ENCODE results near the gene SSTR5.
"Not testable (repeated sequence)": the region's sequence is repeated elsewhere in the genome, so short reads cannot be mapped to it uniquely, and the experiment has no call there.

The SSTR5 gene

DNA sequence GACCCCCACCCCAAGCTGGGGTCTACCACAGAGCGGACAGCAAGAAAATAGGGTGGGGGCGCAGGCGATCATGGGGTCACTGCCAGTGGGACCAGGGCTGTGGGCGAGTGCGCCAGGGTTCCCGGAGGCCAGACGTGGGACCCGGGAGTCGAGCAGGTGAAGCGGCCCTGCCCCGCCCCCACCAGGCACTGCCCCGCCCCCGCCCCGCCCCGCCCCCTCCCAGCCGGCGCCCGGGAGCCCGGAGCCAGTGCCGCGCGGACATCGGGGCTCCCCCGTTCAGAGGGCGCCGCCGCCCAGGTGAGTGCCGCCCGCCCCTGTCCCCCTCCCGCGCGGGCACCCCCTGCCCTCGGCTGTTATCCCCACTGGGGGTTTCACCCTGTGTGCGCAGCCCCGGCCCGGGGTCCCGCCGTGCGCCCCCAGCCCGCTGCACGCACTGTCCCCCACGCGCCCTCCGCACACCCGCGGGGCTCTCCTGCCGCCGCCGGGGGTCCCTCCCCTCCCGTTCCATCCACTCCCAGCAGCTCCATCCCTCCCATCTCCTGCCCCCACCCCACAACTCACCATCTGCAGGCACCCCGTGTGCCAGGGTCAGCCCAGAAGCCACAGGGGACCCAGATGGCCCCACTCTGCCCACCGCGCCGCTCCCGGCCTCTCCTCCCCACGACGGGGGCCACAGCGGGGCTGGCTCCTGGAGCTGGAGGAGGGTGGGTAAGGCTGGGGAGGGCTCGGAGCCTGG lies at the start of gene SSTR5:
TSS of gene SSTR5 (plus strand) at position 222 of the 736 bp plus-strand sequence. CDS start 6,122 bp downstream, outside the sequence.
- no peak for DNase-seq

DNA sequence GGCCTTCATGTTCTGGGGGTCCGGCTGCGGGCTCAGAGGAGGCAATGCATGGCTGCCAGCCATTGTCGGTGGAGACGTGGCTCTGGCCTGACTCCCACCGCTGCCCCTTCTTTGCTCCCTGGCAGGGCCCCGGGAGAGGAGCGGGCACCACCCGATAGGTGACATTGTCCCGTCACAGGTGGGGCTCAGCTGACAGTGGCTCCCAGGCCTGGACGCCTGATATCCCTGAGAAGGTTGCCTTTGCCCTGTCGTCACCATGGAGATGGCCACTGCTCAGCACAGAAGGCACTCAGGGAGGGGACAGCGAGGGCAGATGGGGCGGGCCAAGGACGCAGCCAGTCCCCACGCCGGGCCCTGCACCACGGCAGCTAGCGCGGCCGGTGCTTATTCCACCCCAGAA lies 48.4 kb upstream of the SSTR5 start:
- no peak for DNase-seq

DNA sequence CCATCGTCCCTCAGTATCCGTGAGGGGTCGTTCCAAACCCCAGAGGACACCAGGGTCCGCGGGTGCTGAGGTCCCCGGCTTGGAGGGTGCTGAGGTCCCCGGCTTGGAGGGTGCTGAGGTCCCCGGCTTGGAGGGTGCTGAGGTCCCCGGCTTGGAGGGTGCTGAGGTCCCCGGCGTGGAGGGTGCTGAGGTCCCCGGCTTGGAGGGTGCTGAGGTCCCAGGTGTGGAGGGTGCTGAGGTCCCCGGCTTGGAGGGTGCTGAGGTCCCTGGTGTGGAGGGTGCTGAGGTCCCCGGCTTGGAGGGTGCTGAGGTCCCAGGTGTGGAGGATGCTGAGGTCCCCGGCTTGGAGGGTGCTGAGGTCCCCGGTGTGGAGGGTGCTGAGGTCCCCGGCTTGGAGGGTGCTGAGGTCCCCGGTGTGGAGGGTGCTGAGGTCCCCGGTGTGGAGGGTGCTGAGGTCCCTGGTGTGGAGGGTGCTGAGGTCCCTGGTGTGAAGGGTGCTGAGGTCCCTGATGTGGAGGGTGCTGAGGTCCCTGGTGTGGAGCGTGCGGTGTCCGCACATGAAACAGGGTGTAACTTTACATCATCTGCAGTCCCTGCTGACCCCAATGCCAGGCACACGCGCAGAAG lies 47.3 kb upstream of the SSTR5 start:
- not testable (repeated sequence) for DNase-seq

DNA sequence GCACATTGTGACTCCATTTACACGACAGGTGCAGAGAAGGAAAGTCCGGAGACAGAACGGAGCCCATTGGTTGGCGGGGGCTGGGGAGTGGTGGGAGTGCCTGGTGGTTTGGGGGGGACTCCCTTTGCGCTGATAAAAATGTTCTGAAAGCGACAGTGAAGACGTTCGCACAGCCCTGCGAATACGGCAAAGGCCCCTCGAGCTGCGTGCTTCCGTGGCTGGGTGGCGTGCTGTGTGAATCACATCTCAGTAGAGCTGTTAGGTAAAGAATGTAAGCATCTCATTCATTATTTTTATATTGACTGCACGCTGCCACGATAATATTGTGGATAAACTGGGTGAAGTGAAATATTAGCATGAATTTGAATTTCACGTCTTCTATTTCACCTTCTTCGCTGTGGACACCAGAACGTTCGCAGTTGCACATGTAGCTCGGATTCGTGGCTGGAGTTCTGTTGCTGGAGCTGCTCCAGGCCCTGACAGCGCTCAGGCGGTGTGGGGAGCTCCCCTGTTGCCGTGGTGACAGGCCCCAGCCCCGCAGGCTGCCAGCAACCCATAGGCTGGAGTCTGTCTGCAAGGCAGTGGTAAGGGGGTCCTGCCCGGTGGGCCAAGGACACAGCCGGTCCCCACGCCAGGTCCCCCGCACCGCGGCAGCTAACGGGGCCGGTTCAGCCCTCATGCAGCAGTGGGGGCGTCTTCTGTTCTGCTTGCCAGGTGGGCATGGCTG lies 46.3 kb upstream of the SSTR5 start:
- no peak for DNase-seq

DNA sequence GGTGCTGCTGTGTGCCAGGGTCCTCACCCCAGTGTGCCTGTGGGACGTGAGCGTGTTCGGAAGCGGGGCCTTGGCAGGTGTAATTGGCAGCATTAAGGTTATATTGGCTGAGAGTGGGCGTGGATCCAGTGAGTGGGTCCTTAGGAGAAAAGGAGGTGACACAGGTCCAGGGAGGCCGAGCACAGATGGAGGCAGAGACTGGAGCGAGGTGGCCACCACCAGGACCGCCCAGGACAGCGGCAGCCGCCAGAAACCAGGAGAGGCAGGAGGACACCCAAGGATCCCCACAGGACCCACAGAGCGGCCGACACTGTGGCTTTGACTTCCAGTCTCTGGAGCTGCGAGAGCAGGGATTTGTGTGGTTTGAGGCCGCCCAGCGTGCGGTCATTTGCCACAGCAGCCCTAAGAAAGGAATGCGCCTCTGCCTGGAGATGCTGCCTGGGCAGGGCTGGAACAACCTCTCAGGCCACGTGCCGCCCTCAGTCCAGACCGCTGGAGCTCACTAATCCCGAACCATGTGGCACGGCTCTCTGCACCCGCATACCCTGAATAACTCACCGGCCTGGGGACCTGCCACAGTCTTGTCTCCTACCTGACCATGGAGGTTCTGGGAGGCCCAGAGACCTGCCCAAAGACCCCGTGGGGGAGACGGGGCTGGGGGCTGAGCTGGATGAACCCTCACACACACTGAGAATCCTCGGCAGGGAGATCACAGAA lies 45.6 kb upstream of the SSTR5 start:
- no peak for DNase-seq

DNA sequence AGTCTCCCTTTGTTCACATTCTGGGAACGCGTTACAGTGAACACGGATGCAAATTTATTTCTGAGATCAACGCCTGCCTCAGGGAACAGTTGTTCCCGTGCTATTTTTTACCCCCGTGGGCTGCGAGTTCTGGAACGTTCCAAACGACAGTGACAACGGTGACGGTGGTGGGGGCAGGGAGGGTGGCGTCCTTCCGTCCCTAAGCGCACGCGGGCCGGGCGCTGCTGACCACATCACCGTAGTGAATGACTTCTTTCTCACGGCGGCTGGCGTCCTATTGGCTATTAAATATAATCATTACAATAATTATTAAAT lies 45.1 kb upstream of the SSTR5 start:
- no peak for DNase-seq

DNA sequence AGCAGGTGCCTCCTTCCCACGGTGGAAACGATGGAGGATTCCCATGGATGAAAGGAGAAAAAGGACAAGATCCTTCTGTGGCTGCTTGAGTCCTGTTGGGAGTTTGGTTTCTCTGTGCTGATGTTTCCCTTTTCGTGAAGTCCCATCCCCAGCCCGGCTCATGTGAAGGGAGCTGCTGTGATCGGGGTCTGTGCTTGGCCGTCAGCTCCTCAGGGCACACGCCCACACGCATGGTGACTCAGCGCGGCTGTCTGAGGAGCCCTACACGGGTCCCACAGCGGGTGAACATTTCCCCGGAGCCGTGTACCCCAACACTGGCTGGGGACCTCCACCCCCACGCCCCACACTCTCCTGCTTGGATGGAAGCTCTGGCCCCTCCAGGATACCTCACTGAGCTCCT lies 44.5 kb upstream of the SSTR5 start:
- DNase-seq = no peak

DNA sequence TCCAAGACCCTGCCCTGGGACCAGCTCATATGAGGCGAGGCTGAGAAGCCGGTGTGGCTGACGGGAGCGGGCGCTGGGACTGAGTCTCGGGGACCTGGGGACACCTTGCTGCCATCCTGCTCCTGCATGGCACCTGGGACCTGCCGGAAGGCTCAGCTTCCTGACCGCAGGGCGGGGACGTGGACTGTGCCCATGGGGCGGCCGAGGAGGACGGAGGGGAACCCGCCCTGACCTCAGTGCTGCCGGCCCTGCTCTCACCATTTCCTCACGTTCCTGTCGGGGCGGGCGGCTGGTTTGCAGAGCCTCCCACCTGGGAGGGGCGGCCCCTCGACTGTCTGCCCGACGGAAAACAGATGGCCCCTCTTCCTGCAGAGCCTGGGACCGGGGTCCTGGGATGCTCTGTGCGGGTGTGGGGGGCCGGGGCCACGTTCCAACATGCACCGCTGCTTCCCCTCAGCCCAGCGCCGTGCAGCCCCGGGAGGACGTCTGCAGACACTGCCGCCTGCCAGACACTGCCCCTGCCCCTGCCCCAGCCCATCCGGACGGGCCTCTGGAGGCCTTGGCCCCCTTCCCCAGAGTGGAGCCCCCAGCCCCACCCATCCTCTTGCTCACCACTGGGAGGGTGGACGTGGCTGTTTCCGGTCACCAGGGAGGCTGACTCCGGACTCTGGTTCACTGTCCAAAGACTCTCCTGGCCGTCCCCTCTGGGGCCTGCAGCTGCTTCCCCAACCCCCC lies 43.9 kb upstream of the SSTR5 start:
- no peak for DNase-seq

DNA sequence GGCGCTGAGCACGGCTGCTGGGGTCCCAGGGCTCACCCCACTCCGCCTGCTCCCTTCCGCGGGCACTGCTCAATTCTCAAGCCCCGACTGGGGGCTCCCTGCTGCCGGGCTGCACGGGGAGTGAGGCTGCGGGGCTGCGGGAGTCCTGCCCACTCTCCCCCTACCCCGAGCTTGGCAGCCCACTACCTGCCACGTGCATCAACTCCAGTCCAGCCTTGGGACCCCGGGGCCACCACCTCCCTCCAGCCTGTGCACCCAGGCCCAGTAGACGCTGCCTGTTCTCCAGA lies 43.3 kb upstream of the SSTR5 start:
- no peak for DNase-seq

DNA sequence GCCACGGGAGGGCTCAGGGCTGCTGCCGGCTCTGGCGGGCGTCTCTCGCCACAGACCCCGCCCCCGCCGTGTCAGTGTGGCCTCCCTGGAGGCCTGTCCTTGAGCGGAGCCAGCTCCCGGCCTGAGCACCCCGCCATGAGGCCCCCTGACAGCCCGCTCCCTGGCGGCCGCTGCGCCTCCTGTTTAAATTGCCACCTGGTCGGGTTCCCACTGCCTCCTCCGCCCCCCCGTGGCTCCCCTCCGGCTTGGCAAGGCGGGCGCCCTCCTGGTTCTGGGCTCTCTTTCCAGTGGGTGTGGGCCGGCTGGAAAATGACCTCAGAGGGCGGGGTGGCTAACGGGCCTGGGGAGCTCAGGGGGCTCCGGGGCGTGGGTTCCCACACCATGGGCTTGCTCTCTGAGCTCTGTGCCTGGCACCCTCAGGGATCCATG lies 42.1 kb upstream of the SSTR5 start:
- DNase-seq = no peak

DNA sequence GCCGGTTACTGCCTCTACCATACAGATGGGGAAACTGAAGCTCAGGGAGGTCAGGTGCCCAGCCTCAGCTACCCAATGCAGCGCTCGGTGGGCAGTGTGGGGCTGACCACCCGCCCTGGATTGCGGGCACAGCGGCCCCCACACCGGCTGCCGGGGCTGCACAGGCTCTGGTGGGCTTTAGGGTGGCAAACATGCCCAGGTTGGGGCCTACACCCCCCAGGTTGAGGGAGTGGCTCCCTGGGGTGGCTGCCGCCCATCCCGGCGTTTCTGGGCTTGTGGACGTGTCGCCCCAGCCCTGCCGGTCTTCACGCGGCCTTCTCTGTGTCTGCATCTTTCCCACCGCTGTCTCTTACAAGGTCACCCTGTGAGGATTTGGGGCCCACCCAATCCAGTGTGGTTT lies 40.9 kb upstream of the SSTR5 start:
- no peak for DNase-seq

DNA sequence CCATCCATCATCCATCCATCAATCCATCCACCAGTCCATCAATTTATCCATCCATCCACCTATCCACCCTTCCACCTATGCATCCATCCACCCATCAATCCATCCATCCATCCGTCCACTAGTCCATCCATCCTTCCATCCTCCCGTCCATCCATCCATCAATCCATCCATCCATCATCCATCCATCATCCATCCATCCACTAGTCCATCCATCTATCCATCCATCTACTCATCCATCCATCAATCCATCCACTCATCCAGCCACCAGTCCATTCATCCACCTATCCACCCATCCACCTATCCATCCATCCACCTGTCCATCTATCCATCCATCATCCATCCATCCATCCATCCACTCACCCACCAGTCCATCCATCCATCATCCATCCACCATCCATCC lies 39.9 kb upstream of the SSTR5 start:
- no peak for DNase-seq

DNA sequence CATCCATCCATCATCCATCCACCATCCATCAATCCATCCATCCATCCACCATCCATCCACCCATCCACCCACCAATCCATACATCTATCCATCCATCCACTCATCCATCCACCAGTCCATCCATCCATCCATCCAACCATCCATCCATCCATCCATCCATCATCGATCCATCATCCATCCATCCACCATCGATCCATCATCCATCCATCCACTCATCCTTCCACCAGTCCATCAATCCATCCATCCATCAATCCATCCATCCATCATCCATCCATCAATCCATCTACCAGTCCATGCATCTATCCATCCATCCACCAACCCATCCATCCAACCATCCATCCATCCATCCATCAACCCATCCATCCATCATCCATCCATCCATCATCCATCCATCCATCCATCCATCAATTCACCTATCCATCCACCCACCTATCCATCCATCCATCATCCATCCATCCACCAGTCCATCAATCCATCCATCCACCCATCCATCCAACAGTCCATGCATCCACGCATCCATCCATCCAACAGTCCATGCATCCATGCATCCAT lies 39.3 kb upstream of the SSTR5 start:
- no peak for DNase-seq

DNA sequence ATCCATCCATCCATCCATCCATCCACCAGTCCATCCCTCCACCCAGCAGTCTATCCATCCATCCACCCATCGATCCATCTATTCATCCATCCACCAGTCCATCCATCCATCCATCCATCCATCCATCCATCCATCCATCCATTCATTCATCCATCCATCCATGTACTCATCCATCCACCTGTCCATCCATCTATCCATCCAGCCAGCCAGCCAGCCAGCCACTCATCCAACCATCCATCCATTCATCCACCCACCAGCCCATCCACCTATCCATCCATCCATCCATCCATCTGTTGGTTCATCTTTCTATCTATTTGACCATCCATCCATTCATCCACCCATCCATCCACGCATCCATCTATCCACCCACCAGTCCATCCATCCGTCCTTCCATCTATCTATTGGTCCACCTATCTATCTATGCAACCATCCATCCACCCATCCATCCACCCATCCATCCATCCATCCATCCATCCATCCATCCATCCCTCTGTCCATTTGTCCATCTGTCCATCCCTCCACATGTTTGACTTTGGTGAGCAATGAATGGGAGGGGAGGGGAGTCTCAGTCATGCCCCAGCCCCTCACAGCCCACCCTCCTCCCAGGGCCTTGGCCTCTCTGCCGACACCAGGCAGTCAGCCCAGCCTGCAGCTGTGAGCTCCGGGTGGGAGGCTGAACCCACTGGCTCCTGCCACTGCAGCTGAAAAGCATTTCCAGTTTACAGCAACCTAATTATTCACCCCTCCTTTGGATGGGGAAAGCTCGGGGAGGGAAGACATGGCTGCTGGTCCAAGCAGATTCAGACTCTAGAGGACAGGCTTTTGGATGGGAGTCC lies 38.1 kb upstream of the SSTR5 start:
- no peak for DNase-seq

DNA sequence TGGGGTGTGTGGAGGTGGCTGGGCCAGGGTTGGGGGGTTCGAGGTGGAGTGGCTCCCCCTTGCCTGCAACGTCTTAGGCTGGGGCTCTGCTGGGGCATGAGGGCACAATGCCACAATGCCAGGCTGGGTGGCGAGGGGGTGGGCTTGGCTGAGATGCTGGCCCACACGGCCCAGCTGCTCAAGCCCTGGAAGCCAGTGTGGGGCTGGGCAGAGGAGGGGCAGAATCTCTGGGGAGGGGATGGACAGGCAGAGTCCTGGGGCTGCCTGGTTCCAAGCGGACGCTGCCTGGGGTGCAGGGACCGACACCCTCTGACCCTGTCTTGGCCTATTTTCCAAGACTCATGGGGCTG lies 37.5 kb upstream of the SSTR5 start:
- no peak for DNase-seq

DNA sequence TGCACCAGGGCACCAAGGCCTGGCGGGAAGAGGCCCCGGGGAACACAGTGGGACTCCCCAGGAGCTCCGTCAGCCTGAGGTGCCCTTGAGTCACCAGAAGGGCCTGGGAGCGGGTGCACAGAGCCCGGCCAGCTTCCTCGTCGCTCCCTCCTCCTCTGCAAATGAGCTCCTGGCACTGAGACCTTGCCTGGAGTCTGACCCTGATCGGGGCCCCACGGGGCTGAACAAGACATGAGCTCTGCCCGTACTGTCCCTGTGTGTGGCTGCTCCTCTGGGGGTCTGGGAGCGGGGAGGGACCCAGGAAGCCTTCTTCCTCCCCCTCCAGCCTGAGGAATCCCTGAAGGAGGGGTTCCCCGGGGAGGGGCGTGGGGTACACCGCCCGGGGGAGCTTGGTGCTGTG lies 36.4 kb upstream of the SSTR5 start:
- DNase-seq = no peak

DNA sequence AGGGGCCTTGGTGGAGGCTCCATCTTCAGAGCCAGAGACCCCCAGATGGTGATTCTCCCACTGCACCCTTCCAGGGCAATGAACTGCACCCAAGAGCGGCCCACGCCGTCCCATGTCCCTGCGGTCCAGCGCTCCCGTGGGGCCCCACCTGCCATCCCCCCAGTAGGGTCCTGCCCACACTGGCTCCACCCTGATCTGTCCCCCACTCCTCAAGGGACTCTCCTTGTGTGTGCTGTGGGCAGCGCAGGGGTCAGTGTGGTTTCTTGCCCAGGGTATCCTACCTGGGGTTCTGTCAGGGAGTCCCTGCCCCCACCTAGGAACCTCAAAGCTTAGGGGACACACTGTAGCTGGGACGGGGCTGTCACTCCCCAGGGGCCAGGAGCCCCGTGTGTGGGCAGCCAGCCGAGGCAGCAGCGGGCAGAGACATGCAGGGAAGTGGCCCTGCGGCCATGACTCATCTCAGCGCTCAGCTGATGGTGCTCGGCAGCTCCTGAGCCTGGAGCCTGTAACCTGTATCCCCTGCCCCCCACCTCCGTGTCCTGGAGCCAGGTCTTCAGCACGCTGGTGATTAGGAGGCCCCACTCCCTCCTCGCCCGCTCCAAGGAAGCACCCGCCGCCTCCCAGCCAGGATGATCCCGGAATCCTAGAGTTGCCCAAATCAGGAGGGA lies 35.7 kb upstream of the SSTR5 start:
- no peak for DNase-seq

DNA sequence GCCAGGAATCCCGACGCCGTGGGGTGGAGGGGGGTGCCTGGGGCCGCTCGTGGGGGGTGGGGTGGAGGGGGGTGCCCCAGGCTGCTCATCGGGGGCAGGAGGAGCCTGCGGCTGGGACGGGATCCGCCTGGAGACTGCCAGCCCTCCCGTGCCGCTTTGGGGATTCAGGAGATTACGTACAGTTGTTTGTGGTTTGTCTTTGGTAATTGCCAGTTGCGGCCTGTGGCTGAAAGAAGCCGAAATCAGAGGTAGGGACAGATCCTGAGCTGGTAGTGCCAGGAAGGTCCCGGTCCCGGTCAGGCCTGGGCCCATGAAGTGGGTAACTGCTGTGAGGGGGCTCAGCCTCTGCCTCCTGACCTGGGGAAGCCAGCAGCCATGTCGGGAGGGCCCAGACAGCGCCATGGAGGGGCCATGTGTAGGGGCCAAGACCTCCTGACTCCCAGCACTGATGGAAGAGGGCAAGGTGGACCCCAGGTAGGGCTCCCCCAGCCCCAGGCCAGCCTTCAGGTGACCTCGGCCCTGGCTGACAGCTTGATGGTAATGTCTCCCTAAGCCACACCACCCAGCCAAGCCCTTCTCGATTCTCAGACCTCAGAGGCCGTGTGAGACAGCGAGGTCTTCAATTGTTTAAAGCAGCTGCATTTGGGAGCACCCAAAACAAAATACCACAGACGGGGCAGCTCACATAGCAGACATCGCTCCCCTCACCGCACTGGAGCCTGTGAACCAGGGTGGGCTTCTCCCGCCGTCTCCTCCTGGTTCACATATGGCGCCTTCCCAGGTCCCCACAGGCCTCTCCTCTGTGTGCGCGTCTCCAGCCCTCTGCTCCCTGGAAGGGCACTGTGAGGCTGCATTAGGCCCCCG lies 34.9 kb upstream of the SSTR5 start:
- DNase-seq = no peak

DNA sequence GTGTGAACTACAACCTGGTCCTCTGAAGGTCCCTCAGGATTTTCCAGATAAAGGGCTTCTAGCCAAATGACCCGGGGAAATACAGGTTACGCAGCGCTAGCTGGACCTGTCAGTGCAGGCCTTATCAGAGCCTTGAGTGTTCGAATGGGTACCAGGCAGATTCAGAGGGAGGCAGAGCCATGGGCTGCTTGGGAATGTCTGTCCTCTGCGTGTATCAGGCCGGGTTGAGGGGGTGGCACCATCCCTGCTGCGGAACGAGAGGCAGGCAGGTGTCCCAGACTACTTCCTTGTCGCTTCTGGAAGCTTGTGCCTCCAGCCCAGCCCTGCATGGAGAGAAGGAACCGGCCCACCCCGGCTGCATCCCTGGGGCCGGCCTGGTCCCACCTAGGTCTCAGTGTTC lies 33.6 kb upstream of the SSTR5 start:
- DNase-seq = no peak

DNA sequence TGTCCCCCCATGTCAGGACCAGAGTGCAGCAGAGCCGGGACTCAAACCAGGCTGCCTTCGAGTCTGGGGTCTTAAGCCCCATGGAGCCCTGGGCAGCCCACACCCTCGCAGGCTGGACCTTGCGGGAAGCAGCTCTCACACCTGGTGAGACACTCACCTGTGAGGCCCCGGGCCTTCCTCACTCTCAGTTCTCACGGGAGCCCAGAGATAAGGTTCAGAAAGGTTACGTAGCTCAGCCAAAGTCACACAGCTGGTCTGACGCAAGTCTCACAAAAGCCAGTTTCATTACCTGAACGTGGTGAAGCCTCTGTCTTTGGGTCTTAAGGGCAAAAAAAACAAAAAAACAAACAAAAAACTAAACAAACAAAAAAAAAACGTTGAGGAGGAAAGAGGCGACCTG lies 32.8 kb upstream of the SSTR5 start:
- DNase-seq = no peak

All from NCI-H446 treated with DMSO at 0.1 percent for 48 hours (cell line).